SK-N-SH (cell line): ENCODE data around the gene ARHGAP29. TPM values are rescaled to one million over a fixed set of nuclear protein-coding genes. Genes with fewer than 3 reads are reported as not detected.

Source experiments
- CTCF ChIA-PET: fragments of 300-600, 350-600 bp; formaldehyde crosslinking; extraction: SDS; loops from one replicate; lab custom pipeline; 2021; lab: Yijun Ruan, JAX
- POLR2A ChIA-PET: fragments of 350-600 bp; sonication (Branson Sonifier 250); formaldehyde crosslinking; extraction: SDS; loops from one replicate; lab custom pipeline; 2020; ENCODE audit warnings: antibody characterized with exemption, inconsistent platforms; lab: Yijun Ruan, JAX
- DNase-seq: peaks from one replicate; pipeline ENCODE4 v3.0.0; 2012
- H2AFZ ChIP-seq: fragments of 200-600 bp; sonication (generic); 2 replicates; pipeline ENCODE4 v1.8.1; 2016; ENCODE audit warnings: antibody characterized with exemption, mild to moderate bottlenecking, low read depth
- H3F3A ChIP-seq: fragments of 200-600 bp; sonication (generic); replicated peaks from 2 replicates; pipeline ENCODE3; 2016; ENCODE audit warnings: antibody characterized with exemption, mild to moderate bottlenecking; ENCODE audit not compliant: insufficient read depth
- H3K27ac ChIP-seq, 2 experiments: fragments of 200-500 bp in 1 of 2; fragments of 200-600 bp in 1 of 2; sonication (Bioruptor generic) in 1 of 2; sonication (generic), shearing (Covaris generic) in 1 of 2; 2 replicates each; pipeline versions ENCODE4 v1.5.1 to v1.6.1; 2014 to 2016; ENCODE audit warnings: low read depth in 2 of 2, inconsistent platforms in 1 of 2, low read length in 1 of 2, mild to moderate bottlenecking in 1 of 2, mixed read lengths in 1 of 2
- H3K27me3 ChIP-seq: fragments of 200-600 bp; sonication (generic), shearing (Covaris generic); 2 replicates; pipeline ENCODE4 v1.6.1; 2016; ENCODE audit warnings: mixed run types; ENCODE audit not compliant: insufficient read depth
- H3K36me3 ChIP-seq, 2 experiments: fragments of 200-500 bp in 1 of 2; fragments of 200-600 bp in 1 of 2; sonication (Bioruptor generic) in 1 of 2; sonication (generic) in 1 of 2; replicated peaks in 1 of 2; 2 replicates each; pipeline versions ENCODE3 to v1.5.1; 2014 to 2016; ENCODE audit warnings: low read length in 1 of 2, mild to moderate bottlenecking in 1 of 2; ENCODE audit not compliant: insufficient read depth in 2 of 2, control insufficient read depth in 1 of 2
- H3K4me1 ChIP-seq, 2 experiments: fragments of 200-500 bp in 1 of 2; fragments of 200-600 bp in 1 of 2; sonication (Bioruptor generic) in 1 of 2; sonication (generic), shearing (Covaris generic) in 1 of 2; 2 replicates each; pipeline versions ENCODE4 v1.5.1 to v1.6.1; 2014 to 2016; ENCODE audit warnings: low read depth in 1 of 2, low read length in 1 of 2, mixed run types in 1 of 2; ENCODE audit not compliant: insufficient read depth in 2 of 2, control insufficient read depth in 1 of 2
- H3K4me2 ChIP-seq: fragments of 200-600 bp; sonication (generic), shearing (Covaris generic); 2 replicates; pipeline ENCODE4 v1.6.1; 2017; ENCODE audit warnings: mixed run types
- H3K4me3 ChIP-seq, 2 experiments: fragments of 200-500 bp in 1 of 2; fragments of 200-600 bp in 1 of 2; sonication (Bioruptor generic) in 1 of 2; sonication (generic), shearing (Covaris generic) in 1 of 2; 2 replicates each; pipeline versions ENCODE4 v1.5.1 to v1.8.1; 2014 to 2016; ENCODE audit warnings: low read depth in 2 of 2, inconsistent platforms in 1 of 2, low read length in 1 of 2, mild to moderate bottlenecking in 1 of 2, mixed read lengths in 1 of 2, moderate library complexity in 1 of 2
- H3K79me2 ChIP-seq: fragments of 200-600 bp; sonication (generic); 2 replicates; pipeline ENCODE4 v1.8.1; 2017; ENCODE audit warnings: mild to moderate bottlenecking; ENCODE audit not compliant: insufficient read depth
- H3K9ac ChIP-seq: fragments of 200-600 bp; sonication (generic); 2 replicates; pipeline ENCODE4 v1.6.1; 2017; ENCODE audit warnings: mixed run types
- H3K9me2 ChIP-seq: fragments of 200-600 bp; sonication (generic); 2 replicates; pipeline ENCODE4 v1.6.1; 2017; ENCODE audit warnings: mixed run types
- H3K9me3 ChIP-seq: fragments of 200-600 bp; sonication (generic); 2 replicates; pipeline ENCODE4 v1.6.1; 2017; ENCODE audit warnings: mixed run types, mild to moderate bottlenecking, moderate library complexity
- H4K20me1 ChIP-seq: fragments of 200-600 bp; sonication (generic); 2 replicates; pipeline ENCODE4 v1.6.1; 2017; ENCODE audit warnings: mild to moderate bottlenecking, mixed run types; ENCODE audit not compliant: insufficient read depth
- EZH2phosphoT487 ChIP-seq: fragments of 200-600 bp; sonication (generic); IDR thresholded peaks from 2 replicates; pipeline ENCODE4 v1.6.1; 2017; ENCODE audit warnings: low read depth, mixed run types, mild to moderate bottlenecking, antibody characterized with exemption, moderate library complexity, borderline replicate concordance
- GABPA ChIP-seq: IDR thresholded peaks from 2 replicates; pipeline ENCODE4 v1.4.0; 2012; ENCODE audit warnings: low read depth, mild to moderate bottlenecking
- GATA2 ChIP-seq: sonication (generic); formaldehyde crosslinking; IDR thresholded peaks from 2 replicates; pipeline ENCODE4 v1.5.0; 2020; ENCODE audit warnings: mild to moderate bottlenecking, missing genetic modification reagents
- IRF3 ChIP-seq: fragments of 150-350 bp; IDR thresholded peaks from 2 replicates; pipeline ENCODE4 v1.6.1; 2016; ENCODE audit warnings: mild to moderate bottlenecking, low read depth, low read length
- MEF2A ChIP-seq: IDR thresholded peaks from 2 replicates; pipeline ENCODE4 v1.4.0; 2012; ENCODE audit warnings: low read depth, borderline replicate concordance
- NFIC ChIP-seq: IDR thresholded peaks from 2 replicates; pipeline ENCODE4 v1.4.0; 2012; ENCODE audit warnings: borderline replicate concordance
- TAF1 ChIP-seq: IDR thresholded peaks from 2 replicates; pipeline ENCODE4 v1.6.1; 2012; ENCODE audit warnings: low read depth, mild to moderate bottlenecking, low read length, moderate library complexity, borderline replicate concordance
- TCF12 ChIP-seq: IDR thresholded peaks from 2 replicates; pipeline ENCODE4 v1.4.0; 2012
- TEAD4 ChIP-seq: IDR thresholded peaks from 2 replicates; pipeline ENCODE4 v1.4.0; 2012; ENCODE audit warnings: mild to moderate bottlenecking, borderline replicate concordance; ENCODE audit not compliant: insufficient read depth
- USF1 ChIP-seq: IDR thresholded peaks from 2 replicates; pipeline ENCODE4 v1.4.0; 2012; ENCODE audit warnings: low read depth, borderline replicate concordance
- USF2 ChIP-seq: fragments of 150-350 bp; IDR thresholded peaks from 2 replicates; pipeline ENCODE4 v1.6.1; 2017; ENCODE audit warnings: antibody characterized with exemption, low read length, low read depth, borderline replicate concordance
- WGBS: methylation state at CpG from one replicate; pipeline ENCODE4 v1.1.6; 2017; ENCODE audit warnings: low lambda C conversion rate; 5-methylcytosine and 5-hydroxymethylcytosine counted together
- polyA plus RNA-seq, 3 experiments: library from polyadenylated mRNA; depleted of rRNA; stranded (reverse); fragments of >200 nt; gene quantifications; 2 replicates each; pipeline ENCODE4 v1.2.3, GENCODE V29; 2012
- TF ChIP-seq, protein P1 (sequence below): fragments of 200-600 bp; sonication (generic); IDR thresholded peaks from 2 replicates; pipeline ENCODE4 v1.6.1; 2017; ENCODE audit warnings: antibody characterized with exemption, mild to moderate bottlenecking, moderate library complexity

Gene ARHGAP29
- polyA plus RNA-seq, 1 of the 3 experiments (the other 2 are of a cell fraction) = 20.1 TPM

DNA sequence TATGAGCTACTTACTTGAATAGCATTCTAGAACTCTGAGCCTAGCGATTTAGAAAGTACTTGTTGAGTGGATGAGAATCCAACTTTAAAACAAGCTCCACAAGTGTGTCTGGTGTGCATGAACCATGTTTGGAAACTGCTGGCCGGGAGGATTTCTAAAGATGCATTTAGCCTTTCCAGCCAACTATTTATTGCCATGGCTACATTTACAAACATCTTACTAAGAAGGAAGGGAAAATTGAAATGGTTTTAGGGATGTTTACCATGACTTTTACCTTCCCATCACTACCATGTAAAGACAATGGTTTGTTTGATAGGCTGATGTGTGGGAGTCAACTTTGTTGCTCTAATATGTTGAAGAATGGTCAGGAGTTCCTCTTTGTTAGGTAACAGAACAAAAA is 37.7 kb upstream of the ARHGAP29 start:
- Histone ChIP-seq H3F3A (no peaks in the 10 kb centered on the region), H3K4me3 (no peak overlapping the region), H3K9me3 (no peaks in the 10 kb centered on the region), H3K27me3 (no peaks in the 10 kb centered on the region), H3K9me2 (no peaks in the 10 kb centered on the region), H3K27ac (no peak overlapping the region), H3K4me1 (peaks cover 3 to 10% of the 10 kb centered on the region in 2 experiments; a peak in 3 of 4 replicates), H4K20me1 (no peaks in the 10 kb centered on the region), H3K79me2 (no peaks in the 10 kb centered on the region), H3K36me3 (no peaks in the 10 kb centered on the region), H2AFZ (no peak overlapping the region), H3K9ac (no peak overlapping the region), H3K4me2 (no peak overlapping the region)
- TF ChIP-seq USF1 (no peak), NFIC (no peak), GATA2 (no peak)
- ChIA-PET POLR2A (no interaction called here), CTCF (interaction anchor here (1.1 to 1.9 kb wide), 7 partner anchors 33 to 249 kb away, joined by 3 to 5 read pairs (median 4); no protein-coding TSS in a partner anchor)
- WGBS = 100% methylated on average over 2 of the region's 2 CpGs
- no peak for DNase-seq

DNA sequence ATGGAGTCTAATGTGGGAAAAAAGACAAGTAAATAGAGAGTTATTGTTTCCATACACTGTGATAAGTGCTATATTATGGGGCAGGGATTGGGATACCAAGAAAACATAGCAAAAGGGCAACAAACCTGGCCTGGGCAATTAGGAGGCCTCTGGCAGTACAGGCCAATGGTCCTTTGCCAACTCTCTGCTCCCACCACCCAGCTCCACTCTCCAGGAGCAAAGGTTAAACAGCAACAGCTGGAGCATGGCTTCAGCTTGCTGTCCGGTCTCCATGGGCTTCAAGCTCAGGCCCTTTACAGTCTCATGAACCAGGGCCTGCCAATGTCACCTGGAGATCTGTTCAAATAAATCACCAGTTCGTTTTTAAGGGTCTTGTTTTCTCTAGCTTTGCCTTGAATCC is 37.2 kb upstream of the ARHGAP29 start:
- H2AFZ ChIP-seq = no peak overlapping the region
- POLR2A ChIA-PET = no interaction called here

More for the DNA sequence above, 37.2 kb upstream of the ARHGAP29 start:
- CTCF ChIA-PET = interaction anchor here (0.9 to 1.5 kb wide), 6 partner anchors 61 to 248 kb away, joined by 3 to 5 read pairs (median 4); no protein-coding TSS in a partner anchor
- H3K27me3 ChIP-seq = no peaks in the 10 kb centered on the region
- no peak overlapping the region for H3K4me3 ChIP-seq
- no peaks in the 10 kb centered on the region for H3F3A ChIP-seq
- H3K9ac ChIP-seq = no peak overlapping the region
- no peak overlapping the region for H3K4me2 ChIP-seq
- WGBS = 56% methylated on average over 2 of the region's 2 CpGs
- no peak overlapping the region for H3K27ac ChIP-seq
- TF ChIP-seq TAF1 = no peak
- TF ChIP-seq MEF2A = no peak
- no peak for TF ChIP-seq GABPA
- no peak for TF ChIP-seq IRF3
- TF ChIP-seq EZH2phosphoT487 = no peak
- TF ChIP-seq USF2 = no peak
- TF ChIP-seq, protein P1, sequence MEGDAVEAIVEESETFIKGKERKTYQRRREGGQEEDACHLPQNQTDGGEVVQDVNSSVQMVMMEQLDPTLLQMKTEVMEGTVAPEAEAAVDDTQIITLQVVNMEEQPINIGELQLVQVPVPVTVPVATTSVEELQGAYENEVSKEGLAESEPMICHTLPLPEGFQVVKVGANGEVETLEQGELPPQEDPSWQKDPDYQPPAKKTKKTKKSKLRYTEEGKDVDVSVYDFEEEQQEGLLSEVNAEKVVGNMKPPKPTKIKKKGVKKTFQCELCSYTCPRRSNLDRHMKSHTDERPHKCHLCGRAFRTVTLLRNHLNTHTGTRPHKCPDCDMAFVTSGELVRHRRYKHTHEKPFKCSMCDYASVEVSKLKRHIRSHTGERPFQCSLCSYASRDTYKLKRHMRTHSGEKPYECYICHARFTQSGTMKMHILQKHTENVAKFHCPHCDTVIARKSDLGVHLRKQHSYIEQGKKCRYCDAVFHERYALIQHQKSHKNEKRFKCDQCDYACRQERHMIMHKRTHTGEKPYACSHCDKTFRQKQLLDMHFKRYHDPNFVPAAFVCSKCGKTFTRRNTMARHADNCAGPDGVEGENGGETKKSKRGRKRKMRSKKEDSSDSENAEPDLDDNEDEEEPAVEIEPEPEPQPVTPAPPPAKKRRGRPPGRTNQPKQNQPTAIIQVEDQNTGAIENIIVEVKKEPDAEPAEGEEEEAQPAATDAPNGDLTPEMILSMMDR = no peak
- TF ChIP-seq TCF12 = no peak
- no peak for TF ChIP-seq TEAD4
- no peak for DNase-seq
- H3K4me1 ChIP-seq = peaks cover 3 to 11% of the 10 kb centered on the region in 2 experiments; a peak in 3 of 4 replicates
- H3K79me2 ChIP-seq = no peaks in the 10 kb centered on the region
- no peaks in the 10 kb centered on the region for H3K36me3 ChIP-seq
- H4K20me1 ChIP-seq = no peaks in the 10 kb centered on the region
- H3K9me2 ChIP-seq = no peaks in the 10 kb centered on the region
- H3K9me3 ChIP-seq = no peaks in the 10 kb centered on the region
